Measurements from ENCODE around the gene LCN6.
"Not testable (repeated sequence)": the region's sequence is repeated elsewhere in the genome, so short reads cannot be mapped to it uniquely, and the experiment has no call there.

The LCN6 gene, protein sequence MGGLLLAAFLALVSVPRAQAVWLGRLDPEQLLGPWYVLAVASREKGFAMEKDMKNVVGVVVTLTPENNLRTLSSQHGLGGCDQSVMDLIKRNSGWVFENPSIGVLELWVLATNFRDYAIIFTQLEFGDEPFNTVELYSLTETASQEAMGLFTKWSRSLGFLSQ

DNA sequence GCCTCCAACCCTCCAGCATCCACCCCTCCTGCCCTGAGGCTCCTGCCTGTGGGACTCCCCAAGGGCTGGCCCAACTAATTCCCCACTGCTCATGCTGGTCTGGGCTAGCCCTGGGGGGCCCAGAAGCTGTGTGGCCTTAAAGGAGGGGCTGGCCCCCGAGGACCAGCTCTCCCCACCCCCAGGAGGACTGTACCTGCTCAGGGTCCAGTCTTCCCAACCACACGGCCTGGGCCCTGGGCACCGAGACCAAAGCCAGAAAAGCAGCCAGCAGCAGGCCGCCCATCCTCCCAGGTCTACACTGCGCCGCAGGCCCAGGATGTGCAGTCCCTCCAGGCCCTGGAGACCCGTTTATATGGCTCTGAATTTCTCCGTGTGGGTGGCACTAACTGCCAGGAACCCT, at the start of gene LCN6:
Gene LCN6 (minus strand): TSS at position 325 of the 400 bp plus-strand sequence. CDS start 42 bp downstream, at position 283.
- no peak for DNase-seq

DNA sequence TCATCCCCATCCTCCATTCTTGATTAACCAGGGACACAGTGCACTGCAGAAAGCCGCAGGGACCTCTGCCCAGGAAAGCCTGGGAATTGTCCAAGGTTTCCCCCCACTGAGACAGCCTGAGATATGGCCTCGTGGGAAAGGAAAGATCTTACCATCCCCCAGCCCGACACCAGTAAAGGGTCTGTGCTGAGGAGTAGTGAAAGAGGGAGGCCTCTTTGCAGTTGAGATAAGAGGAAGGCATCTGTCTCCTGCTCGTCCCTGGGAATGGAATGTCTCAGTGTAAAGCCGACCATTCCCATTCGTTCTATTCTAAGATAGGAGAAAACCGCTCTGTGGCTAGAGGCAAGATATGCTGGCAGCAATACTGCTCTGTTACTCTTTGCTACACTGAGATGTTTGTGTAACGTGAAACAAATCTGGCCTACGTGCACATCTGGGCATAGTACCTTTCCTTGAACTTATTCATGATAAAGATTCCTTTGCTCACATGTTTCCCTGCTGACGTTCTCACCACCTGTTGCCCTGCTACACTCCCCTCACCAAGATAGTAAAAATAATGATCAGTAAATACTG, 48.5 kb upstream of the LCN6 start:
- not testable (repeated sequence) for DNase-seq

DNA sequence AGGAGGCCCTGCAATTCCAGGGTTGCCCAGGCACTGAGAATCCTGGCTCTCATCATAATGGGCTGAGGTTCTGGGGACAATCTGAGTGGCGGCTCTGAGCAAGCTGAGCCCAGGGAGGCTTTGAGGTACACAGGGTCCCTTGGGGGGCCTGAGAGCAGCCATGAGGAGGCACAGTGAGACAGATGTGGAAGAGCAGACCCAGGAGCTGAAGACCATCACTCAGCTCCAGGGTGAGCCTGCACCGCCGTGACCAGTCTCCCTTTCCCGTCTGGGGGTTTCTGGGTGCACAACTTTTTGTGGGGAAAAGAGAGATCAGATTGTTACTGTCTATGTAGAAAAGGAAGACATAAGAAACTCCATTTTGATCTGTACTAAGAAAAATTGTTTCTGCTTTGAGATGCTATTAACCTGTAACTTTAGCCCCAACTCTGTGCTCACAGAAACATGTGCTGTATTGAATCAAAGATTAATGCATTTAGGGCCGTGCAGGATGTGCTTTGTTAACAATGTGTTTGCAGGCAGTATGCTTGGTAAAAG, 48.0 kb upstream of the LCN6 start, which contains the start of gene CCDC183:
Gene CCDC183 (plus strand): TSS at position 101 of the 537 bp plus-strand sequence. CDS start 60 bp downstream, at position 161.
- DNase-seq: no peak

DNA sequence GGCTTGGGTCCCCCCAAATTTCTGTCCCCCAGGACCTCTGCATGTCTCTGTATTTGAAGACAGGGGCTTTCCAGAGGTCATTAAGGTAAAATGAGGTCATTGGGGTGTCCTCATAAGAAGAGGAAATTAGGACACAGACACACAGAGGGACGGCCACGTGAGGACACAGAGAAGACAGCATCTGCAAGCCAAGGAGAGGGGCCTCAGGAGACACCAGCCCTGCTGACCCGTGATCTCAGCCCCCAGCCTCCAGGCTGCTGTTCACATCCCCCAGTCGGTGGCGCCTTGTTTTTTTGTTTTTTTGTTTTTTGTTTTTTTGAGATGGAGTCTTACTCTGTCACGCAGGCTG, 46.6 kb upstream of the LCN6 start:
- DNase-seq: no peak

DNA sequence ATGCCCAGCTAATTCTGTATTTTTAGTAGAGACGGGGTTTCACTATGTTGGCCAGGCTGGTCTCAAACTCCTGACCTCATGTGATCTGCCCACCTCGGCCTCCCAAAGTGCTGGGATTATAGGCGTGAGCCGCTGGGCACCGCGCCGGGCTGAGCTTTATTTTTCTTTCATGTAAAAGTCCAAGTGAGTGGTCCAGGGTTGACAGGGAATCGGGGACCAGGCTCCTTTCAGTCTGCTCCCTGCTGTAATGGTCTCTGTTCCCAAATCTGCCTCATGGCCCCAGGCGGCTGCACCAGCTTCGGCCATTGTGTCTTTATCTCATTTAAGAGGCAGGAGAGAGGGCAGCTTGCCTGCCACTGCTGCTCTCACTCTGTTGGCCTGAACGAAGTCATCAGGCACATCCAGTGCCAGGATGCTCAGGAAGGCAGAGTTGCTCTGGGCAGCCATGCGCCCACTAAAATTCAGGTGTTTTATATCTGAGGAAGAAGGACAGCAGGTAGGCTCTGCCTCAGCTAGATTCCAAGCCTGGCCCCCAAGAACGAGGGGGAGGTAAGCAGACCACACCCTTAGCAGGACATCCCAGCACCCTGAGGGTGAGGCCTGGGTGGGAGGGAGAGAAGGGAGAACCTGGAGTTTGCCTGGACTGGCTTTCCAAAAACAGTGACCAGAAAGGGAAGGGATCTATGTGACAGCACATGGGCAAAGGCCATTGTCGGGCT, 46.1 kb upstream of the LCN6 start:
- no peak for DNase-seq

DNA sequence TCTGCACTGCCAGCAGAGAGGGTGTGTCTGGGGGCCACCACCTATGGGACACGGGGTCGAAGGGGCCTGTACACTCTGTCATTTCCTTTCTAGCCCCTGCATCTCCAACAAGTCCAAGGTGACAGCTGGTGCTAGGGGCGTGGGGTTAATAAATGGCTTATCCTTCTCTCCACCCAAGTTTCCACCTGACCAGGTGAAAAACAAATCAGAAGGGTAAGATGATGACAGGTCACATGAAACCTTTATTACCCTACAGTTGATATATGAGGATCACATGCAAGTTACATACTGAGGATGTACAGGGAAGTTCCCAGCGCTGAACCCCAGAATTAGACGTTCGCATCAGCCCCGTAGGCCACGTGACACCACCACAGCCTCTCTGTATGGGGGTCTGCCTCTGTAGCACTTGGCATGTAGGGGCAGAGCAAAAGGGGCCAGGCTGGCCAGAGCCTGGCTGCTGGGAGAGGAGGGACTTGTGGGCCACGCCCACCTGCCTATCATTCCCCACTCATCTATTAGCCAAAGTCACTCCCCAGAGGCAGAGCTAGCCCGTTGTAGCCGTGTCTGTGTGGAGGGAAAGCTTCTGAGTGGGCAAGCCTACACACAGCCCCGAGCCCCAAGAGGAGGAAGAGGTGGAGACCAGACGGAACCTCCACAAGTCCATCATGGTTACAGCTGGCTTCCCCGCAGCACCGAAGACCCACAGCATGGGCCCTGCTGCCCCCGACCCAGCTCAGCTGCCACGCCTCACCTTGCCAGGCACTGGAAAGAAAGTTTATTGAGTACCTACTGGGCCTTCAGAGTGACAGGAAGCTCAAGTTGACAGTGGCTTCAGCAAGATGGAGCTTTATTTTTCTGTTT, 45.0 kb upstream of the LCN6 start:
- no peak for DNase-seq

DNA sequence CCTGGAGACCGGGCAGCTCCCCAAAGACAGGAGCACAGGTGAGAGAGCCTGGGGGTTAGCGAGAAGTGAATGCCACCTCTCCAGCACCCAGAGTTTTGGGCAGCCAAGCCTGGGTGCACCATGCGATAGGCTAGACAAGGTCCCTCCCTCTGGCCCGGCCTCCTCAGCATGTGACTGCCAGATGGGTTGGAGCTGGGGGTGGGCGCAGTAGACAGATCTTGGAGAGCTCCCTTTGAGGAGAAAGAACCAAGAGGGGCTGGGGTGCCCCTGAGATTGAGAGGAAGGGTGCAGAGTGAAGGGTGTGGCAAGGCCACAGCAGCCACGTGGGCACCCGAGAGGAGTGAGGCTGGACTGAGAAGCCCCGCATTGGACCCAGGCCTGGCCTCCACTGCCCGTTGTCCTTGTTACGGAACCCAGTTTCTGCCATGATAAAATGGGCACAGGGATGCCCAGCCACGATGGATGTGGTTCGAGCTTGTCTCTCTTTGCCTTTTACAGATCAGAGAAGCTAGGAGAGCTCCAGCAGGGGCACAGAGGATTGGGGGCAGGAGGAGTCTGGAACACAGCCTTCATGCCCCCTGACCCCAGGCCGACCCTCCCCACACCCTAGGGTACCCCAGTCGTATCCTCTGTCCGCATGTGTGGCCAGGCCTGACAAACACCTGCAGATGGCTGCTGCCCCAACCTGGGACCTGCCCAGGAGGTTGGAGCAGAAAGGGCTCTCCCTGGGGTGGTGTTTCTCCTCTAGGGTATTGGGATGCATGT, 44.2 kb upstream of the LCN6 start:
- no peak for DNase-seq

DNA sequence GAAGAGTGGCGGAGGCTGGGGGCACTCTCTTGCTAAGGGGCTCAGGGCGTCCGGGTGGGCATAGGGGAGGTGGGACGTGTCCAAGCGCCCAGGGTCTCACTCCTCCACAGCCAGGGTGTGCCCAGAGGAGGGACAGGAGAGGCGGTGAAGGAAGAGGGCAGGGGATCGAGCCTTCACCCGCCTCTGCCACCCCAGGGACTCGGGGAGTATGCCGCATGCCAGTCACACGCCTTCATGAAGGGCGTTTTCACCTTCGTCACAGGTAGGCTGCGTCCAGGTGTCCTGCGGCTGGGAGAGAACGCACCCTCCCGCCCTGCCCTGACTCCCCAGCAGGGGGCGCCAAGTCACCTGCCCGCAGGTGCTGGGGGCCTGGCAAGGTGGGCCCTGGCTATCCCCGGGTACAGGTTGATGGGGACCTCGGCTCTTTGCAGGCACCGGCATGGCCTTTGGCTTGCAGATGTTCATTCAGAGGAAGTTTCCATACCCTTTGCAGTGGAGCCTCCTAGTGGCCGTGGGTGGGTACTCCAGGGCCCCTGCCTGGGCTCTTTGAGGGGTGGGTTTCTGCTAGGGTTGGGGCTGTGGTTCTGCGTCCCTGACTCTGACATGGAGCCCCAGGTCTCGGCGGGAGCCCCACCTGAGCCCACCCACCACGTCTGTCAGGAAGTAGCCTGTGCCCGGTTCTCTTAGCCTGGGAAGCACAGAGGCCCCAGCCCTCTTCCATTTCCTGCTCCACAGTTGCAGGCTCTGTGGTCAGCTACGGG, 43.4 kb upstream of the LCN6 start:
- peak; percentile 75 to 78 for DNase-seq

DNA sequence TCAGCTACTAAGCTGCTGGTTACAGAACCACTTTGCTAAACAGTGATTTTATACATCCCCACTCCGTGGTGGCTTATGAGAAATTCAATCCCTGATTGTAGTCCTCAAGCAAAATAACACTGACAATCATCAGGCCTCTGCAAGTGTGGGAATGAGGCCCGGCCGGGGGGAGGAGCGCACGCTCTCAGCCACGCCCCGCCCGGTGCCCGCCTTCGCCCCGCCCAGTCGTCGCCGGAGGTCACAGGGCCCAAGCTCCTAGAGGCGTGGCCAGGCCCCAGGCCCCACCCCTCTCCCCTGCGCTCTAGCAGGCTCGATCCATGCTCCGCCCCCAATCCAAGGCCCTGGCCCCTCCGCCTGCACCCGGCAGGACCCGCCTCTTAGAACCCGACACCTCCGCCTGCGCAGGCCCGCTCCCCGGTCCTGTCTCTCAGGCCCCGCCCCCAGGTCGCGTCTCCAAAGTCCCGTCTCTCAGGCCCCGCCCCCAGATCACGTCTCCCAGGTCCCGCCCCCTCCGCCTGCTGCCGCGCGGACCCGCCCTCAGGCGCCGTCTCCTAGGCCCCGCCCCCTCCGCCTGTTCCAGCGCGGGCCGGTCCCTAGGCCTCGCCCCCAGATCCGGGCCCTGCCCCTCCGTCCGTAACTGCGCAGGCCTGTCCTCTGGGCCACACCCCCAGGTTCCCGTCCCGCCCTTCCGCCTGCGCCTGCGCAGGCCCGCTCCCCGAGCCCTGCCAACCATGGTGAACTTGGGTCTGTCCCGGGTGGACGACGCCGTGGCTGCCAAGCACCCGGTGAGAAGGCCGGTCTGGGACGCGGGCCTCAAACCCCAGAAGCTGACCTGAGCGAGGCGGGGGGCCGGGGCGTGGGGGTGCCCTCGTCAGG, 42.6 kb upstream of the LCN6 start, which contains the start of gene TMEM141:
Gene TMEM141 (plus strand): TSS at position 705 of the 876 bp plus-strand sequence. CDS start 27 bp downstream, at position 732.
- DNase-seq: peak; percentile 99

DNA sequence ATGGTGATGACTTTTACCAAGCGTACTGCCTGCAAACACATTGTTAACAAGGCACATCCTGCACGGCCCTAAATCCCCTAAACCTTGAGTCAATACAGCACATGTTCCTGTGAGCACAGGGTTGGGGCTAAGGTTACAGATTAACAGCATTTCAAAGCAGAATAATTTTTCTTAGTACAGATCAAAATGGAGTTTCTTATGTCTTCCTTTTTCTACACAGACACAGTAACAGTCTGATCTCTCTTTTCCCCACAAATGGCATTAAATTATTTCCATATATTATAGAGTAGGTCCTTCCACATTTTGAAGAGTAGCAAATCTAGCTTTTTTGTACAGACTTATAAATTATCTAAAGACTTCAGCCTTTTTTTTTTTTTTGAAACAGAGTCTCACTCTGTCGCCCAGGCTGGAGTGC, 41.2 kb upstream of the LCN6 start:
- DNase-seq: no peak

DNA sequence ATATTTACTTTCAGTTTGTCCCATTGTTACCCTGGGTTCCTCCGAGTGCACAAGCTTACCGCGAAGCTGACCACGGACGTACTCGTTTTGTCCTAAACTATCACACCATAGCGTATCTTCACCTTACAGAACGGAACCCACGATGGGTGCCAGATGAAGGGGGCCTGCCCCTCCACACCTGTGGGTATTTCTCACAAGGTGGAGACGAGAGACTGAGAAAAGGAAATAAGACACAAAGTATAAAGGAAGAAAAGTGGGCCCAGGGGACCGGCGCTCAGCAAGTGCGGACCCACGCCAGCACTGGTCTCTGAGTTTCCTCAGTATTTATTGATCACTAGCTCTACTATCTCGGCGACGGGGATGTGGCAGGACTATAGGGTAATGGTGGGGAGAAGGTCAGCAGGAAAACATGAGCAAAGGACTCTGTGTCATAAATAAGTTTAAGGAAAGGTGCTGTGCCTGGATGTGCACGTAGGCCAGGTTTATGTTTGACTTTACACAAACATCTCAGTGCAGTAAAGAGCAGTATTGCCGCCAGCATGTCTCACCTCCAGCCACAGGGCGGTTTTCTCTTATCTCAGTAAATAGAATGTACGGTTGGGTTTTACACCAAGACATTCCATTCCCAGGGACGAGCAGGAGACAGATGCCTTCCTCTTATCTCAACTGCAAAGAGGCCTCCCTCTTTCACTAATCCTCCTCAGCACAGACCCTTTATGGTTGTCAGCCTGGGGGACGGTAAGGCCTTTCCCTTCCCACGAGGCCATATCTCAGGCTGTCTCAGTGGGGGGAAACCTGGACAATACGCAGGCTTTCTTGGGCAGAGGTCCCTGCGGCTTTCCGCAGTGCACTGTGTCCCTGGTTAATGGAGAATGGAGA, 40.6 kb upstream of the LCN6 start:
- DNase-seq: not testable (repeated sequence)

DNA sequence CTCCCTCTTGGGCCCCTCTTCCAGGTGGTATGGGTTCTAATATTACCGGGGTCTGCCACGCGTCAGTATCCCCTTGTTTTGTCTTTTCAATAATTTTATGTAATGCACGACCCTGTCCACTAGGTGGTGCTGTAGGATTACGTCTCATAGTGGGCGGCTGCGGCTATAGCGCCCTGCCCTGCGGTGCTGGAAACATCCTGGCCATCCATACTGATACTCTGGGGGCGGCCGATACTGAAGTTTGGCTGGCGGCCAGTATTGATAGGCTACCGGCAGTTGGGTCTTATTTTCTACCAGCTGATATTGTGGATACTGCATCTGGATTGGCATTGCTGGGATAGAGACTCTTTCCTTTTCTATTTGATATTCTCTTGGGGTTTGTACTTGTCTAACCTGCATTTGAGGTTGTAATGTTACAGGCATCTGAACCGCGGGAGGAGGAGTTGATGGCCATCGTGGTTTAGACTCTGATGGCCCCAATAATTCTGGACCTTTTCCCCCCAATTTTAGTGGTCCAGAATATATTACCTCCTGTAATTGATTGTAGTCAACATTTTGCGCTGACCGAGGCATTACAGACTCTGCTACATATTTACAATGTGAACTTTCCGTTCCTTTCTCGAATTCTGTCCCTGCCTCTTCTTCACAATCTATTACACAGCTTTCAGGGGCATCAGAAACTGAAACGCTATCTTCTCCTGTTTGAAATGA, 39.5 kb upstream of the LCN6 start:
- peak; percentile 69 to 83 for DNase-seq

DNA sequence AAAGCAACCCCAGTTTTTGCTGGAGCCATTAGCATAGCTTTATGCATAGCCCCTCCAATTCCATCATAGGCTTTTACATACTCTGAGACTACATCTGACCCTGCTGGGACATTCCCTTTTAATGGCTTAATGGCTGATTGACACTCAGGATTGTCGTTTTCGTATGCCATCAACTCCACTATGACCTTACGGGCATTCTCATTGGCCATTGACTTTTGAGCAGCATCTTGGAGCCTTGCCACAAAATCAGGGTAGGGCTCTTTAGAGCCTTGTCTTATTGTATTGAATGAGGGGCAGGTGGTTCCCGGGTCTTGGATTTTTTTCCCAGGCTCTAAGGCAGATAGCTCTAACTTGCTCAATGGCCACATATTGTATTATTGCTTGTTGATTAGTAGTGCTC, 38.7 kb upstream of the LCN6 start:
- not testable (repeated sequence) for DNase-seq

DNA sequence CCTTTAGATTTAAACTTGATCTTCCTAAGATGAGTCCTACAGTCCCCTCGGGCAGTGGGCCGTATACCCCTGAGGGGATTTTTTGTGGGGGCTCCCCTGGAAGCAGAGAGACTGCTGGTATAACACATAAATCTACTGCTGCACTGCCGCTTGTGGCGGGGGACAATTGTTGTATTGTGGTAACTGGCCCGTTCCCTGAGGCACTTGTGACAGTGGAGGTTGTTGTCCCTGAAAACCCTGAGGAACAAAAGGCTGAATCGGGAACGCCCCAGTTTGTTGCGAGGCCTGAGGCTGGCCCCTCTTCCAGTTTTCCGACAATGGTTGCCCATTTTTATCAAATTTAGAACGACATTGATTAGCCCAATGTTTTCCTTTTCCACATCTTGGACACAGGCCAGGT, 38.1 kb upstream of the LCN6 start:
- no peak for DNase-seq

DNA sequence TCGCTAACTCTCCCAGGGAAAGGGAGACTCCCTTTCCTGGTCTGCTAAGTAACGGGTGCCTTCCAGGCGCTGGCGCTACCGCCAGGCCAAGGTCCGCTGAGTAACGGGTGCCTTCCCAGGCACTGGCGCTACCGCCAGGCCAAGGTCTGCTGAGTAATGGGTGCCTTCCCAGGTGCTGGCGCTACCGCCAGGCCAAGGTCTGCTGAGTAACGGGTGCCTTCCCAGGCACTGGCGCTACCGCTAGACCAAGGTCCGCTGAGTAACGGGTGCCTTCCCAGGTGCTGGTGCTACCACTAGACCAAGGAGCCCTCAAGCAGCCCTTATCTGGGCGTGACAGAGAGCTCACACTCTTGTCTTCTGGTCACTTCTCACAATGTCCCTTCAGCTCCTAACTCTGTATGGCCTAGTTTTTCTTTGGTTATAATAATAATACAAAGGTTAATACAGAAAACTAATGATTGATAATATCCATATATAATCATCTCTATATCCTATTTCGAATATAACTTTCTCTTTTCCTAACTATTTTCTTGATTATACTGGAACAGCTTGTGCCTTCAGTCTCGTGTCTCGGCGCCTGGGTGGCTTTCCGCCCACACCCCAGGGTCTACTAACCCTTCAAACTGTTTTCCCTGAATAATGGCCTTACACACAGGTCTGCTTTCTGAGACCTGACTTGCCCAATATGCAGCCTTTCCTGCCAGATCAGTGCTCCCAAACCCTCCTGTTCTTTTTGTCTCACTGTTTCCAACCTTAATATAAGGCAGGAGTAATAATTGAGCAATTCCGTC, 37.4 kb upstream of the LCN6 start:
- DNase-seq: not testable (repeated sequence)

DNA sequence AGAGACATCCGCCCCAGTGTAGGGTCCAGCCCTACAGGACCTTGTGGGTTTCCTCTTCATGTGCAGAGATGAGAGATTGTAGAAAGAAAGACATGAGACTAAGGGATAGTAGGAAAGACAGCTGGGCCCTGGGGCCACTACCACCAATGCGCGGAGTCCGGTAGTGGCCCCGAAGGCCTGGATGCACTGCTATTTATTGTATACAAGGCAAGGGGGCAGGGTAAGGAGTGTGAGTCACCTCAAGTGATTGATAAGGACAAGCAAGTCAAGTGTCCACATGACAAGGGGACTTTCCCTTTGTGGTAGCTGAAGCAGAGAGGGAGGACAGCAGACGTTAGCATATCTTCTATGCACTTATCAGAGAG, 36.7 kb upstream of the LCN6 start:
- DNase-seq: peak in 1 of 2 donors; percentile 62

DNA sequence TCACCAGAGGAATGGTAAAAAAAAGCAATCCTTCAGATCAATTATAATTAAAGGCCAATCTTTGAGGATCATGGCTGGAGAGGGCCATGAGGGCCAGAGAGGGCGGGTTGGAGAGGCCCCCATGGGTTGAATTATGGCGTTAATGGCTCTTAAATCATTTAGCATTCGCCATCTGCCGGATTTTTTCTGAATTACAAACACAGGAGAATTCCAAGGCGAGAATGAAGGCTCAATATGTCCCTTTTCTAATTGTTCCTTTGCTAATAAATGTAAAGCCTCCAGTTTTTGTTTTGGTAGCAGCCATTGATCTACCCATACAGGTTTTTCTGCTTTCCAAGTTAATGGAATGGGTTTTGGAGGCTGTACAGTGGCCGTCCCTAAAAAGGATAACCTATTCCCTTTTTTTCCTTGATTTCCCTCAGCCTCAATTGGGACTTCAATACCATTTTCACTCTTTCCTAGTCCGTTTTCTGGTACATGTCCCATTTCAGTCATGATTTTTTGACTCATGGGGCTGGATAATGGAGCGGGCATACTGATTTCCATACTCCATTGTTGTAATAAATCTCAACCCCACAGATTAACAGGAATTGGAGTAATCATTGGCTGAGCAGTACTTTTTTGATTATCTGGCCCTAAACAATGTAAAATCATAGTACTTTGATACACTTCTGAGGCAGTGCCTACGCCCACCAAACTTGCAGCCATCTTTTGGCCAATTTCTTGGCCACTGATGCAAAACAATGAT, 36.1 kb upstream of the LCN6 start:
- DNase-seq: peak in 1 of 2 donors; percentile 41
